Fibroblast of villous mesenchyme (primary cell): Measurements from ENCODE around the gene PLB1. TPM values are rescaled to one million over a fixed set of nuclear protein-coding genes. Genes with fewer than 3 reads are reported as not detected.
"Not testable (repeated sequence)": the region's sequence is repeated elsewhere in the genome, so short reads cannot be mapped to it uniquely, and the experiment has no call there.

Experiments
- DNase-seq: peaks from one replicate; pipeline ENCODE4 v3.0.0-alpha.2; 2010; ENCODE audit warnings: low read depth
- H3K4me3 ChIP-seq: 2 replicates; pipeline ENCODE4 v1.5.1; 2011; ENCODE audit warnings: low read depth, mild to moderate bottlenecking, low read length
- total RNA-seq: library from RNA; depleted of rRNA; stranded (reverse); fragments of >200 nt; gene quantifications from 2 replicates; pipeline ENCODE4 v1.2.3, GENCODE V29; 2012
- TF ChIP-seq, protein P1 (sequence below): IDR thresholded peaks from 2 replicates; pipeline ENCODE4 v1.5.1; 2012; ENCODE audit warnings: low read depth, mild to moderate bottlenecking, low read length; ENCODE audit not compliant: insufficient read depth

Gene PLB1
- total RNA-seq, 1 donor: 3.0 TPM

DNA sequence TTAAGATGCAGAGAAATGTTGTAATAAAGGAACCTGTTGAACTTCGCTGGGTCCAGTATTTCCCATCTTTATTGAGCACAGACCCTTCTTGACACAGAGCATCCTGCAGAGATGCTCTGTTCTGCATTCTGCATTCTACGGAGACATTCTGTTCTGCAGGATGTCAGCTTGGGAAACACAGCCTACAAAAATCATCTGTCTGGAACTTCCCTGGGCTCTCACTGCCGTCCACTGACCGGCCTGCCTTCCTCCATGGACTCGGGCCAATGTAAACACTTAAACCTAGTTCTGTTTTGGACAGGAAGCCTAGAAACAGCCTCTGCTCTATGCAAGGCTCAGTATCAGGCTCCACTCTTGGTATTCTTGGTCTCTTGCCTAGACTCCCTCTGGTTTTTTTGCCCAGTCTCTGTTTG lies 165.7 kb downstream of the PLB1 start:
- TF ChIP-seq, protein P1, sequence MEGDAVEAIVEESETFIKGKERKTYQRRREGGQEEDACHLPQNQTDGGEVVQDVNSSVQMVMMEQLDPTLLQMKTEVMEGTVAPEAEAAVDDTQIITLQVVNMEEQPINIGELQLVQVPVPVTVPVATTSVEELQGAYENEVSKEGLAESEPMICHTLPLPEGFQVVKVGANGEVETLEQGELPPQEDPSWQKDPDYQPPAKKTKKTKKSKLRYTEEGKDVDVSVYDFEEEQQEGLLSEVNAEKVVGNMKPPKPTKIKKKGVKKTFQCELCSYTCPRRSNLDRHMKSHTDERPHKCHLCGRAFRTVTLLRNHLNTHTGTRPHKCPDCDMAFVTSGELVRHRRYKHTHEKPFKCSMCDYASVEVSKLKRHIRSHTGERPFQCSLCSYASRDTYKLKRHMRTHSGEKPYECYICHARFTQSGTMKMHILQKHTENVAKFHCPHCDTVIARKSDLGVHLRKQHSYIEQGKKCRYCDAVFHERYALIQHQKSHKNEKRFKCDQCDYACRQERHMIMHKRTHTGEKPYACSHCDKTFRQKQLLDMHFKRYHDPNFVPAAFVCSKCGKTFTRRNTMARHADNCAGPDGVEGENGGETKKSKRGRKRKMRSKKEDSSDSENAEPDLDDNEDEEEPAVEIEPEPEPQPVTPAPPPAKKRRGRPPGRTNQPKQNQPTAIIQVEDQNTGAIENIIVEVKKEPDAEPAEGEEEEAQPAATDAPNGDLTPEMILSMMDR: no peak
- peak; percentile 93 for DNase-seq
- no peak overlapping the region for H3K4me3 ChIP-seq

DNA sequence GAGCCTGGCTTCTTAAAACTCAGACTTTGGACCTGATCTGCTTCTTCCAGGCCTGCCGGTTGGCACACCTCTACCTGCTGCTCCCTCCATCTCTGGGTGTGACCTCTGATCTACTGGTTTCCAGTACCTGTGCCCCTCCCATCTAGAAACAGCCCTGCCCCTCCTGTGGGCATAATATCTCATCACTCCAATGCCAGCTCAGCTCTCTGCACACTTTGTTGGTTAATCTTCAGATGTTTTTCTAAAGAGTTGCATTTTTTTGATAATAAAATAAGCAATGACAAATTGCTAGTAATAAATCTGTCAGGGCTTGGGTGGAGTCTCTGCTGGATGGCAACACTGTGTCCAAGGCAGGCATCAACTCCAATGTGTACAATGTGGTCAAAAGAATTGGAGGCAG lies 166.2 kb downstream of the PLB1 start:
- H3K4me3 ChIP-seq: no peak overlapping the region
- TF ChIP-seq, protein P1: no peak
- DNase-seq: no peak

DNA sequence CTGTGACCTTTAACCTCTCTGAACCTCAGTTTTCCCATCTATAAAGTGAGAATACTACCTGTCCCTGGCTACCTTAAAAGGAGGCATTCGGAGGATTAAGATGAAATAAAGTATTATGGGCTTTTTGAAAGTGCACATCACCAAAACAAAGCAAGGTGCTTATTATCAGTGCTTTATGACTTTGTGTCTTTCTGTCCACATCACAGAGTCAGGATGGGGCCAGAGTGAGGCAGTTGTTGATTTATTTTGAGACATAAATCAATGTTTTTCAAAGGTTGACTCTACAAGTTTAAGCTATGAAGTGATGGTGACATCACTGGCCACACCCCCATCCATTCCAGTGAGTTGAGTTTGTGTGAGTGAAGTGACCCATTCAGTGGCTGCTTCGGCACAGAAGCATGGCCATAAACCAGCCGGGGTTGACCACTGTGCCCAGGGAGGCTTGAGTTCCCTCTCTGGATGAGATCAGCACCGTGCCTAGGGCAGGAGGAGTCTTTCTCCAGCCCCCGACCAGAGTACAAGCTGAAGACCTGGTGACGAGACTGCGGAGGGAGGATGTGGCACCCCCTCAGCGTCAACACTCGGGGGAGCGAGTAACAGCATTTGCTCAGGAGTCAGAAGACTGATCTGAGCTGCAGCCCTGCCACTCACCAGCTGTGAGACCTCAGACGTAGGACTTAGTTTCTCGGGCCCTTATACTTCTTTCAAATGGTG lies 166.8 kb downstream of the PLB1 start:
- TF ChIP-seq, protein P1: no peak
- no peak overlapping the region for H3K4me3 ChIP-seq
- peak; percentile 59 for DNase-seq

DNA sequence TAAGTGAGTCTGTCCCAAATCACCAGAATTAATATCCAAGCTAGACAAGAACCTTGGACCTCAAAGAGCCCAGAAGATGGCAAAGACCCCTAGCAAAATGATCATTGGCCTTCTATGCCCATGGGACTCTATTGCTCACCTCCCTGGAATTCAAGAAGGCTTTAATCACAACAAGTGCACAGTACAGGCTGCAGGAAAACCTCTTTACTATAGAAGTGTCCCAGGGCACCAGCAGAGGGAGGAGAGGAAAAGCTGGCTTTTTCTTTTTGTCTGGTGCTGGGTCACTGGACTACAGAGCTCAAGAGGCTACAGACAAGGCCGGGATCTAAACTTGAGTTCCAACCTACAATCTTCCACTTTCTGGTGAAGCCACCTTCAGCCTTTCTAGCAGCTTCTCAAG lies 167.5 kb downstream of the PLB1 start:
- TF ChIP-seq, protein P1: peak; percentile 36
- peak; percentile 51 for DNase-seq
- H3K4me3 ChIP-seq: no peak overlapping the region

DNA sequence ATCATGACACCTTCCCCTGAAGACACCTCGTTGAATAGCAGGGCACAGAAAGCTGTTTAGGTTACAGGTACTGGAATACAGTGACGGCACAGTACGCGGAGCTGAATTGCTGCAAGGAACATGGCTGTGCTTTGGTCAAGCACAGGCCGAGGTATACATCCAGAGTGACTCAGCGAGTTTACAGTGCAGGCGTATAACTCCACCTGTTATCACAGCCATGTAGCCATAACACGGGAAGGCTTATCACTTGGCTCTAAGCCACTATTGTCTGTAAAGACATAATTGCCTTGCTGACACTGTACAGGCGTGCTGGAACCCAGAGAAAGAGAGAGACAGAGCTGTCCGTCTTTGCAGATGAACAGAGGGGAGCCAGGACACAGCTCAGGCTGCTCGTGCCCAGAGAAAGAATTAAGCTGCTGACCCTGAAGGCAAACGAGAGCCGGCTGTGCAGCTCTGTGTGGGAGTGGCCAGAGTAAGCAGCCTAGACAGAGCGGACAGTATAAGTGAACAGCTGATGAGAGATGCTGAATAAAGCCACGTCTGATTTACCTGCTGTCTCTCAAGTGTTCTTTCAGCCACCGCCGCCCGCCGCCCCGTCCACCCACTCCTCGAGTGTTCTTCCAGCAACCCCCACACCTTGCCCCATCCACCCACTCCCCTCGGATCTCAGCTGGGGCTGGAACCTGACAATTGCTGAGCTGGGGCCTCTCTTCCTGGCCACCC lies 168.4 kb downstream of the PLB1 start:
- DNase-seq: peak; percentile 63
- H3K4me3 ChIP-seq: no peak overlapping the region
- TF ChIP-seq, protein P1: no peak

DNA sequence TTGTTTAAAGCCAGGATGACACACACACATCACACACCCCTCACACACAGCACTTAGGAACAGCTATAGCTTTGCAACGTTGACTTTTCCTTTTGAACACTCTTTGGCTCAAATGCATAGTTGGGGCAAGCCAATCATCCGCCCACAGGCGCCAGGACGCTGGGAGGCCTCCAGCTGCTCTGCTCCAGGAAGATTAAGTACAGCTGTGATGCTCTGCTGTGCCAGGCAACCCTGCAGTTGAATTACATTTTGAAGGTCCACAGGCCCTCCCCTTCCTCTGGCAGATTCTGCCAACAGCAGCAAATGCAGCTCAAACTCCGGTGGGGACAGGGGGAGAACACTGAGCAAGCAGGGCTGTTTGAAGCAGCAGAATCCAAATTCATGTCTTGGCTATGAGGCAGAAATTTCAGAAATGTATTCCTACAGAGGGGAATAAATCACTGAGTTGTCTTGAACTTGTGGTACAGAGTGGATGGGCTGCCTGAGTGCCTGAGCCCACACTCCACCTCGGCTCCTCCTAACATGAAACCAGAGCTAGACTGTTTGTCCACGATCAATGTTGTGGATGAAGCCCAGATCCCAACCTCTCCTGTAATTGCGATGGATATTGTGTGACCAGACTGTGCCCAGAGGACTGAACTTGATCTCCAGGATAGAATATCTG lies 169.3 kb downstream of the PLB1 start:
- H3K4me3 ChIP-seq: no peak overlapping the region
- peak; percentile 74 for DNase-seq
- TF ChIP-seq, protein P1: no peak

DNA sequence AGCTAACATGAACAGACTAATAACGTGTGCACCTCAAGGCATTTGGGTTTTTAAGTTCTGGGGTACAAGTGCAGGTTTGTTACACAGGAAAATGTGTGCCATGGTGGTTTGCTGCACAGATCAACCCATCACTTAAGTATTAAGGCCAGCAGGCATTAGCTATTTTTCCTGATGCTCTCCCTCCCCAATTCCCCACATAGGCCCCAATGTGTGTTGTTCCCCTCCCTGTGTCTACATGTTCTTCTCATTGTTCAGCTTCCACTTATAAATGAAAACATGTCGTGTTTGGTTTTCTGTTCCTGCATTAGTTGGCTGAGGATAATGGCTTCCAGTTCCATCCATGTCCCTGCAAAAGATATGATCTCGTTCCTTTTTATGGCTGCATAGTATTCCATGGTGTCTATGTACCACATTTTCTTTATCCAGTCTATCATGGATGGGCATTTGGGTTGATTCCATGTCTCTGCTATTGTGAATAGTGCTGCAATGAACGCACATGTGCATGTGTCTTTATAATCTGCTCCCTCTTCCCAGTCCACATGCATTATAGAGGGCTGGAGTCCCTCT lies 170.0 kb downstream of the PLB1 start:
- H3K4me3 ChIP-seq, DNase-seq: not testable (repeated sequence)
